Measurements from ENCODE around the gene GRIK4.

The GRIK4 gene

DNA sequence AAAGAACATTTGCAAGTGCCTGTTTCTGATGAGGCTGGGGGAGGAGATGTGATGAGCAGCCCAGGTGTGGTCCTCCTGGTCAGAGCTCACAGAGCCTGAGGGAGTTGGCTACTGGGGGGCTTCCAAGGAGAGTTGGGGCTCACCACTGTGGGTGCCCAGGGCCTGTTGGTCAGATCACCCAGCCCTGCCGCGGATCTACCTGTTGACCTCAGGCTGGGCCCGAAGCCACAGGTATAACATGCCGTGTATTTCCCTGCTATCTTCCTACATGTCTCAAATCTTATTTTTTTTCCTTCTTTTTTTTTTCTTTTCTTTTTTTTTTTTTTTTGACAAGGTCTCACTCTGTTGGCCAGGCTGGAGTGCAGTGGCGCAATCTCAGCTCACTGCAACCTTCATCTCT, 312.7 kb downstream of the GRIK4 start:
- H3K9me3 ChIP-seq (ENCODE audit: insufficient read depth, low read depth, low read length) = no peaks in the 10 kb centered on the region
- H3K4me3 ChIP-seq (ENCODE audit: low read length, poor library complexity, severe bottlenecking) = no peak overlapping the region
- no peaks in the 10 kb centered on the region for H3K36me3 ChIP-seq (ENCODE audit: insufficient read depth, low read length)
- no peaks in the 10 kb centered on the region for H4K20me1 ChIP-seq (ENCODE audit: insufficient read depth, low read length, poor library complexity, severe bottlenecking)
- H3K9me2 ChIP-seq (replicated peaks; ENCODE audit: low read depth, low read length) = no peaks in the 10 kb centered on the region
- no peaks in the 10 kb centered on the region for H3K27me3 ChIP-seq (ENCODE audit: insufficient read depth, low read length, poor library complexity, severe bottlenecking)
- no peaks in the 10 kb centered on the region for H3F3A ChIP-seq (ENCODE audit: low read depth)
- H3K4me2 ChIP-seq (ENCODE audit: low read depth, low read length, poor library complexity, severe bottlenecking) = no peak overlapping the region
- TF ChIP-seq, protein P1, sequence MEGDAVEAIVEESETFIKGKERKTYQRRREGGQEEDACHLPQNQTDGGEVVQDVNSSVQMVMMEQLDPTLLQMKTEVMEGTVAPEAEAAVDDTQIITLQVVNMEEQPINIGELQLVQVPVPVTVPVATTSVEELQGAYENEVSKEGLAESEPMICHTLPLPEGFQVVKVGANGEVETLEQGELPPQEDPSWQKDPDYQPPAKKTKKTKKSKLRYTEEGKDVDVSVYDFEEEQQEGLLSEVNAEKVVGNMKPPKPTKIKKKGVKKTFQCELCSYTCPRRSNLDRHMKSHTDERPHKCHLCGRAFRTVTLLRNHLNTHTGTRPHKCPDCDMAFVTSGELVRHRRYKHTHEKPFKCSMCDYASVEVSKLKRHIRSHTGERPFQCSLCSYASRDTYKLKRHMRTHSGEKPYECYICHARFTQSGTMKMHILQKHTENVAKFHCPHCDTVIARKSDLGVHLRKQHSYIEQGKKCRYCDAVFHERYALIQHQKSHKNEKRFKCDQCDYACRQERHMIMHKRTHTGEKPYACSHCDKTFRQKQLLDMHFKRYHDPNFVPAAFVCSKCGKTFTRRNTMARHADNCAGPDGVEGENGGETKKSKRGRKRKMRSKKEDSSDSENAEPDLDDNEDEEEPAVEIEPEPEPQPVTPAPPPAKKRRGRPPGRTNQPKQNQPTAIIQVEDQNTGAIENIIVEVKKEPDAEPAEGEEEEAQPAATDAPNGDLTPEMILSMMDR (conservative IDR thresholded peaks at IDR 0.05; ENCODE audit: low read length) = no peak
- TF ChIP-seq EZH2phosphoT487 (IDR thresholded peaks at IDR 0.05; ENCODE audit: borderline replicate concordance) = no peak
- H3K4me1 ChIP-seq (ENCODE audit: insufficient read depth, low read length, poor library complexity, severe bottlenecking) = no peaks in the 10 kb centered on the region
- H3K9ac ChIP-seq (ENCODE audit: low read depth, low read length, poor library complexity, severe bottlenecking) = no peak overlapping the region
- H3K79me2 ChIP-seq (ENCODE audit: insufficient read depth, low read length) = no peaks in the 10 kb centered on the region
- H2AFZ ChIP-seq (ENCODE audit: low read length) = no peak overlapping the region

DNA sequence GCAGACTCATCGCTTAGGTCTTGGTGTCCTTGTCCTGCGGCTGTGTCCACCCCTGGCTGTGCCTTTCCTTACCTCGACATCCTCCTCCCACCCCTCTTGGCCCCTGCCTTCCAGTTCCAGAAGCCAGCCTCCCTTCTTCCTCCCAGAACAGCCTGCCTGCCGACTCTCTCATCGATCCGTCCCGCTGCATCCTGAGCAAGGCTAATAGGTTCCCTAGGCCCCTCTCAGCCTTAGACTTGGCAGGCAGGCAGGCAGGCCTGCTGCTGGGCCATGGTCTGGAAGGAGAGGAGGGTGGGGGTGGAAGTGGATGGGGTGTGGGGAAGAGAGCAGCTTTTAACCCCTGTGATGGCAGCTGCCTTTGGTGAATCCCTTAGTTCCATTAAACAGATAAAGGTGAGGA, 315.6 kb downstream of the GRIK4 start:
- no peaks in the 10 kb centered on the region for H3K4me1 ChIP-seq (ENCODE audit: insufficient read depth, low read length, poor library complexity, severe bottlenecking)
- no peaks in the 10 kb centered on the region for H3K9me2 ChIP-seq (replicated peaks; ENCODE audit: low read depth, low read length)
- no peaks in the 10 kb centered on the region for H3K9me3 ChIP-seq (ENCODE audit: insufficient read depth, low read depth, low read length)
- H3K36me3 ChIP-seq (ENCODE audit: insufficient read depth, low read length) = no peaks in the 10 kb centered on the region
- H4K20me1 ChIP-seq (ENCODE audit: insufficient read depth, low read length, poor library complexity, severe bottlenecking) = no peaks in the 10 kb centered on the region
- H3K9ac ChIP-seq (ENCODE audit: low read depth, low read length, poor library complexity, severe bottlenecking) = no peak overlapping the region
- H3F3A ChIP-seq (ENCODE audit: low read depth) = no peaks in the 10 kb centered on the region
- no peaks in the 10 kb centered on the region for H3K27me3 ChIP-seq (ENCODE audit: insufficient read depth, low read length, poor library complexity, severe bottlenecking)
- no peak overlapping the region for H3K4me2 ChIP-seq (ENCODE audit: low read depth, low read length, poor library complexity, severe bottlenecking)
- no peak overlapping the region for H2AFZ ChIP-seq (ENCODE audit: low read length)
- TF ChIP-seq, protein P1 (conservative IDR thresholded peaks at IDR 0.05; ENCODE audit: low read length) = no peak
- no peak for TF ChIP-seq EZH2phosphoT487 (IDR thresholded peaks at IDR 0.05; ENCODE audit: borderline replicate concordance)
- H3K79me2 ChIP-seq (ENCODE audit: insufficient read depth, low read length) = no peaks in the 10 kb centered on the region
- no peak overlapping the region for H3K4me3 ChIP-seq (ENCODE audit: low read length, poor library complexity, severe bottlenecking)

DNA sequence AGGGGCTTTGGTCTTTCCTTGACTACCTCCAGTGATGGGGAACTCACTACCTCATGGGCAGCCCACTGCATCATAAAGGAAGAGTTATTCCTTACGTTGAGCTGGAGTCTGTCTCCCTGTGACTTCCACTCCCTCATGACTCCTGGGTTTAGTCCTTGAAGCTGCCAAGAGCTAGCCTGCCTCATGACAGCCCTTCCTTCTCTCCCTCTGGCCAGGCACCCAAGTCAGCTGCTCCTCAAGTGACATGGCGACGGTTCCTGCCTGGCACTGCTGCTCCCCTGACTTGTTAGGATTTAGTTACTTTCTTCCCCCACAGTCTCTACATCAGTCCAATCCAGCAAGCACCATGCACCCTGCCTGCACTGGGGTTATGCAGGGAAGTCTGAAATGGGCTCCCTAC, 316.3 kb downstream of the GRIK4 start:
- Histone ChIP-seq H3K4me1 (ENCODE audit: insufficient read depth, low read length, poor library complexity, severe bottlenecking) (no peaks in the 10 kb centered on the region), H3K9ac (ENCODE audit: low read depth, low read length, poor library complexity, severe bottlenecking) (no peak overlapping the region), H3K9me2 (replicated peaks; ENCODE audit: low read depth, low read length) (no peaks in the 10 kb centered on the region), H3K27me3 (ENCODE audit: insufficient read depth, low read length, poor library complexity, severe bottlenecking) (no peaks in the 10 kb centered on the region), H3K4me2 (ENCODE audit: low read depth, low read length, poor library complexity, severe bottlenecking) (no peak overlapping the region), H4K20me1 (ENCODE audit: insufficient read depth, low read length, poor library complexity, severe bottlenecking) (no peaks in the 10 kb centered on the region), H3K79me2 (ENCODE audit: insufficient read depth, low read length) (no peaks in the 10 kb centered on the region), H3F3A (ENCODE audit: low read depth) (no peaks in the 10 kb centered on the region), H2AFZ (ENCODE audit: low read length) (no peak overlapping the region), H3K4me3 (ENCODE audit: low read length, poor library complexity, severe bottlenecking) (no peak overlapping the region), H3K36me3 (ENCODE audit: insufficient read depth, low read length) (no peaks in the 10 kb centered on the region), H3K9me3 (ENCODE audit: insufficient read depth, low read depth, low read length) (no peaks in the 10 kb centered on the region)
- TF ChIP-seq EZH2phosphoT487 (IDR thresholded peaks at IDR 0.05; ENCODE audit: borderline replicate concordance) = no peak
- TF ChIP-seq, protein P1 (conservative IDR thresholded peaks at IDR 0.05; ENCODE audit: low read length) = no peak
